ENCODE measurements around the gene RTCA.
"Not testable (repeated sequence)": the region's sequence is repeated elsewhere in the genome, so short reads cannot be mapped to it uniquely, and the experiment has no call there.

RTCA gene

GRCh38 chr1:100309863-100310262 is 43.8 kb downstream of the RTCA start:
- DNase-seq: no peak

GRCh38 chr1:100313382-100313781 is 47.4 kb downstream of the RTCA start:
- DNase-seq: no peak

GRCh38 chr1:100316622-100317021 is 50.6 kb downstream of the RTCA start:
- no peak for DNase-seq

GRCh38 chr1:100320311-100321099 is 54.5 kb downstream of the RTCA start:
- DNase-seq: no peak

- DNase-seq: no peak
Measured at GRCh38 chr1:100321100-100321493, 55.1 kb downstream of the RTCA start.

- DNase-seq: no peak
Measured at GRCh38 chr1:100321506-100321905, 55.5 kb downstream of the RTCA start.

- DNase-seq: no peak
Measured at GRCh38 chr1:100322436-100323211, 56.6 kb downstream of the RTCA start.

GRCh38 chr1:100323419-100324106 is 57.5 kb downstream of the RTCA start:
- no peak for DNase-seq

GRCh38 chr1:100325415-100326324 is 59.7 kb downstream of the RTCA start:
- DNase-seq: no peak

- not testable (repeated sequence) for DNase-seq
Measured at GRCh38 chr1:100326325-100326670, 60.3 kb downstream of the RTCA start.

GRCh38 chr1:100328133-100328532 is 62.1 kb downstream of the RTCA start:
- DNase-seq: no peak

GRCh38 chr1:100331146-100331545 is 65.1 kb downstream of the RTCA start:
- DNase-seq: not testable (repeated sequence)

- no peak for DNase-seq
Measured at GRCh38 chr1:100332331-100332730, 66.3 kb downstream of the RTCA start.

GRCh38 chr1:100335436-100335835 is 69.4 kb downstream of the RTCA start:
- DNase-seq: no peak

- not testable (repeated sequence) for DNase-seq
Measured at GRCh38 chr1:100337878-100338277, 71.9 kb downstream of the RTCA start.

- DNase-seq: not testable (repeated sequence)
Measured at GRCh38 chr1:100339735-100340134, 73.7 kb downstream of the RTCA start.

- DNase-seq: no peak
Measured at GRCh38 chr1:100340494-100340893, 74.5 kb downstream of the RTCA start.

- DNase-seq: no peak
Measured at GRCh38 chr1:100342348-100342747, 76.3 kb downstream of the RTCA start.
